ENCODE data around the gene CFI. TPM values are rescaled to one million over a fixed set of nuclear protein-coding genes. Genes with fewer than 3 reads are reported as not detected.

The CFI gene
- total RNA-seq, 1 donor from 2014 or later: 0.62 TPM

DNA sequence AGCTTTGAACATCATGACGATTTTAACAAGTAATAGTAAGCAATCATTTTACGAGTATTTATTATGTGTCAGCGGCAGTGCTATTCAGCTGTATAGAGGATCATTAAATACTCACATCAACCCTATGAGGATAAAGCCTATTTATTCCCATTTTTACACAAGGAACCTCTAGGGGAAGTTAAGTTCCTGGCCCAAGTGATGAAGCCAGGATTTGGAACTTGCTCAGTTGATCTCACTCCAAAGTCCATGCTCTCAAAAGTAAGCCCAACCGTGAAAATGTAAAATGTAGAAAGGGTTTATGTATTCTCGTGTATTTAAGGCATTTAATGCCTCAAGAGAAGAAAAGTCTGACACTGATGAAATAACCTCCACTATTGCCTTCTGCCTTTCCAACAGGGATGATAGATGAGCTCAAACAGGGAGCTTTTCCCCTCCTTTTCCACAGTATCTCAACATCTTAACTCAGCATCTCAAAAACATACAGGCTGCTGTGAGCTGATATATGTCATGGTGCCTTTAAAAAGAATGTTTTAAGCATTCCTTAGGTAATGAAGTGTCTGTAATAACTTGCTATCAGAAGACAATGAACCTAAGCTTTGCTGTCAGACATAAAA lies 36.9 kb downstream of the CFI start:
- Mint-ChIP-seq H3K27ac (no peak overlapping the region), H3K36me3 (ENCODE audit: low read depth) (no peaks in the 10 kb centered on the region), H3K4me3 (ENCODE audit: low read depth) (no peak overlapping the region), H3K27me3 (ENCODE audit: low read depth) (peaks cover 4% of the 10 kb centered on the region), H3K4me1 (ENCODE audit: low read depth) (peaks cover 10% of the 10 kb centered on the region), H3K9me3 (no peaks in the 10 kb centered on the region)
- intact Hi-C loops (cut with micrococcal nuclease): no loop called here
- no peak for DNase-seq (ENCODE audit: low spot score)

DNA sequence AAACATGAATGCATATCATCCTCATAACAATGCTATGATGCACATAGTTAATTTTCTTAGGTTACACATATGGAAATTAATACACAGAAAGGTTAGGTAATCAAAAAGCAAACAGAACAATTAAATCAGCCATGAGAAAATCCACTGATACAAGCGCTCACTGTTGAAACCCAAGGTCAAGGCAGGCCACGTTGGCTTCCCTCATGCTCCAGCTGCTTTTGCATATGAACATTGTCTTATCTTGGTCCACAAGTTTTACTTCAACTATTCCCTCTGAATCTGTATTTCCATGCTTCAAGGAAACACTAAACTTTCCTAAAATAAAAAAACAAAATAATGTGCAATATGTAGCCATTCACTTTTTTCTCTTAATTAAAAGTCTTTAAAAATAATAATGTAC lies 37.4 kb downstream of the CFI start:
- H3K27me3 Mint-ChIP-seq (ENCODE audit: low read depth): peaks cover 4% of the 10 kb centered on the region
- no peak overlapping the region for H3K27ac Mint-ChIP-seq
- DNase-seq (ENCODE audit: low spot score): no peak
- intact Hi-C loops (cut with micrococcal nuclease): no loop called here
- peaks cover 10% of the 10 kb centered on the region for H3K4me1 Mint-ChIP-seq (ENCODE audit: low read depth)
- H3K36me3 Mint-ChIP-seq (ENCODE audit: low read depth): no peaks in the 10 kb centered on the region
- H3K4me3 Mint-ChIP-seq (ENCODE audit: low read depth): no peak overlapping the region
- no peaks in the 10 kb centered on the region for H3K9me3 Mint-ChIP-seq

DNA sequence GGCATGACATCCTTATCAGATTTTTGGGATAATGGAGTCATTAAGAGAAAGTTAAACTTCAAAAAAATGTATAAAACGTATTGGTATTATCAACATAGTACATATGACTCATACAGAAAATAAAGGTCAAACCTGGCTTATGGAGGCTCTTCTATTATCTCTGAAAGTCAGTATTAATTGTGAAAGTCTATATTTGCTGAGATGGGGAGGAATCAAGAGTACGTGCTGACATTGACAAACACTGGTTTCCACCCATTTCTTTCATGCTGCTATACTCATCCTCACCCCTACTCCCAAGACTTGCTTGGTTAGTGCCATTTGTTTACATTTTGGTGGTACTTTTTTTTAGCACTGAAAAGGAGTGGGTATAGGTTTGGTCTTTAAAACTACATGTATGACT lies 41.1 kb downstream of the CFI start:
- Mint-ChIP-seq H3K27ac (no peak overlapping the region), H3K4me1 (ENCODE audit: low read depth) (peaks cover 10% of the 10 kb centered on the region), H3K36me3 (ENCODE audit: low read depth) (no peaks in the 10 kb centered on the region), H3K27me3 (ENCODE audit: low read depth) (peaks cover 4% of the 10 kb centered on the region), H3K9me3 (no peaks in the 10 kb centered on the region), H3K4me3 (ENCODE audit: low read depth) (no peak overlapping the region)
- no peak for DNase-seq (ENCODE audit: low spot score)
- intact Hi-C loops (cut with micrococcal nuclease): loop anchor here (2.0 kb wide), 1 partner anchor 54 kb away; the partner anchor contains the start of gene GAR1

DNA sequence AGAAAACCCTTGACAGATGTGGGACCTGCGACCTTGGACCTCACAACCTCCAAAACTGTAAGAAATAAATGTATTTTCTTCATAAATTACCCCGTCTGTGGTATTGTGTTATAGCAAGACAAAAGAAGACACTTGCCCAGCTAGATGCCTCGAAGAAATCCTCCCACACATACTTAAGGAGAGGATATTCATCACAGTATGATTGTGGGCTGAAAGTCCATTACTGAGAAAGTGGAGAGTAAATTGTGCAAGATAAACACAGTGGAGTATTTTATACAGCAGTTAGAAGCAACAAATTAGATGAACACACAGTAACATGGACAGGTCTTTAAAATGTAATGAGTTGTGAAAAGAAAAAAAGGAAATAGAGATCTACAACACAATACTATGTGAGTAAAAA lies 46.1 kb downstream of the CFI start:
- Mint-ChIP-seq H3K4me3 (ENCODE audit: low read depth) (no peak overlapping the region), H3K4me1 (ENCODE audit: low read depth) (peaks cover 5% of the 10 kb centered on the region), H3K27me3 (ENCODE audit: low read depth) (no peaks in the 10 kb centered on the region), H3K9me3 (no peaks in the 10 kb centered on the region), H3K36me3 (ENCODE audit: low read depth) (no peaks in the 10 kb centered on the region), H3K27ac (no peak overlapping the region)
- no peak for DNase-seq (ENCODE audit: low spot score)
- intact Hi-C loops (cut with micrococcal nuclease): no loop called here

DNA sequence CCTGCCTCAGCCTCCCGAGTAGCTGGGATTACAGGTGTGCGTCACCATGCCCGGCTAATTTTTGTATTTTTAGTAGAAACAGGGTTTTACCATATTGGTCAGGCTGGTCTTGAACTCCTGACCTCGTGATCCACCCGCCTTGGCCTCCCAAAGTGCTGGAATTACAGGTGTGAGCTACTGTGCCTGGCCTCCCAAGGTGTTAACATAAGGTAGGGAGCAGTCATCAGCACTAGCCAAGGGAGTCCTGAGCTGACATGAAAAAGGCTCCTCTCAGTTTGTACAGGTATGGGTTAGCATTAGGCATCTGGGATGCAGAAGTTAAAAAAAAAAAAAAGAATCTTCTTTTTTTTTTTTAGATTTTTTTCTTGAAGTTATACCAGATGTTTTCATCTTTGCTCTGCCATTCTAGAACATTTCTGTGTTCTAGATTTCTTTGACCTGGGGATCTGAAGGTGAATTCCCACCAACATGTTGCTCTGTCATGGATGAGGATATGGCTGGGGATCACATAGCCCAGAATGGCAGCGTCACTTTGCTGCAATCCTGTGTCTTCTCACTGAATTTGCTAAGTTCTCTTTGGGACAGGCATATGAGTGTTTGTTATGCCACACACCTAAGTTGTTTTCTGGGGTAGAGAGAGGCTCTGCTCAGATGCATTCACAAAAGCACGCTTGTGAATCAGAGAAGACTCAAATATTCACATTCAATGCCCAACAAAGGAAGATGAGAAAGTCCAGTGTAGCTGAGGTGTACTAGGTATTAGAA lies 47.5 kb downstream of the CFI start:
- DNase-seq (ENCODE audit: low spot score): no peak
- H3K9me3 Mint-ChIP-seq: no peaks in the 10 kb centered on the region
- intact Hi-C loops (cut with micrococcal nuclease): no loop called here
- no peaks in the 10 kb centered on the region for H3K27me3 Mint-ChIP-seq (ENCODE audit: low read depth)
- no peaks in the 10 kb centered on the region for H3K36me3 Mint-ChIP-seq (ENCODE audit: low read depth)
- H3K27ac Mint-ChIP-seq: no peak overlapping the region
- H3K4me3 Mint-ChIP-seq (ENCODE audit: low read depth): no peak overlapping the region
- no peaks in the 10 kb centered on the region for H3K4me1 Mint-ChIP-seq (ENCODE audit: low read depth)

DNA sequence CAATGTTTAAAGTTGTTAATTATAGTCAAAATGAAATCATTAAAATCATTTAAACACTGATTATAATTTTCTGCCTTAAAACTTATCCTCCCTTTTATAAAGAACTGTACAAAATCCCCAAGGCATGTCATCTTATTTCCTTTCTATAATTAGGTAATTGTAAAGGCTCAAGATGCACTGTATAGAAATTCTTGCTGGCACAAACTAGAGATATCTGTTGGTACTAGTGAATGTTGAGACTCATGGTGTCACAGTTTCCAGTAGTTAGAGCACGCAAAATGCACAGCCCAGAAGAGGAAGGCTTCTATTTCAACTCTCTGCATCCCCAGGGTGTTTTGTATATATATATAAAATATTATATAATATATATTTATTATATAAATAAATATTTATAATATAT lies 49.3 kb downstream of the CFI start:
- Mint-ChIP-seq H3K4me1 (ENCODE audit: low read depth) (no peaks in the 10 kb centered on the region), H3K27me3 (ENCODE audit: low read depth) (peaks cover 3% of the 10 kb centered on the region), H3K27ac (no peak overlapping the region), H3K4me3 (ENCODE audit: low read depth) (no peak overlapping the region), H3K9me3 (no peaks in the 10 kb centered on the region), H3K36me3 (ENCODE audit: low read depth) (no peaks in the 10 kb centered on the region)
- no peak for DNase-seq (ENCODE audit: low spot score)
- intact Hi-C loops (cut with micrococcal nuclease): no loop called here

DNA sequence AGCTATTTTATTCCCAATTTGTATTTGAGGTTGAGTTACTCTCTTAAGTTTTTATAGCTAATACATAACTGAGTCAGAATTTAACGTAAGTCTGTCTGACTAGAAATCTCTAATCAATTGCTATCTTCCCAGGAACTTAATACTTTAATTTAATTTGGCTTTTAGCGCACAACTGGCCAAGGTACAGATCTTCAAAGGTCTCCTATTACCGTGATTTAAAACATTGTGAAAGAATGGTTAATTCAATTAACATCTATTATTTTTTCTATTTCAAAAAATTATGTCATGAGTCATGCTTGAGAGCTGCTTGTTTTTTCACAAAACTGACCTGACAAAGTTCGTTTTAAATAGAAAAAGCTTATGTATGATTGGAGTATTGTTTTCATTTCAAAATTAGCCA lies 49.9 kb downstream of the CFI start:
- Mint-ChIP-seq H3K4me3 (ENCODE audit: low read depth) (no peak overlapping the region), H3K36me3 (ENCODE audit: low read depth) (no peaks in the 10 kb centered on the region), H3K4me1 (ENCODE audit: low read depth) (no peaks in the 10 kb centered on the region), H3K27me3 (ENCODE audit: low read depth) (peaks cover 3% of the 10 kb centered on the region), H3K27ac (no peak overlapping the region), H3K9me3 (no peaks in the 10 kb centered on the region)
- no peak for DNase-seq (ENCODE audit: low spot score)
- intact Hi-C loops (cut with micrococcal nuclease): no loop called here

DNA sequence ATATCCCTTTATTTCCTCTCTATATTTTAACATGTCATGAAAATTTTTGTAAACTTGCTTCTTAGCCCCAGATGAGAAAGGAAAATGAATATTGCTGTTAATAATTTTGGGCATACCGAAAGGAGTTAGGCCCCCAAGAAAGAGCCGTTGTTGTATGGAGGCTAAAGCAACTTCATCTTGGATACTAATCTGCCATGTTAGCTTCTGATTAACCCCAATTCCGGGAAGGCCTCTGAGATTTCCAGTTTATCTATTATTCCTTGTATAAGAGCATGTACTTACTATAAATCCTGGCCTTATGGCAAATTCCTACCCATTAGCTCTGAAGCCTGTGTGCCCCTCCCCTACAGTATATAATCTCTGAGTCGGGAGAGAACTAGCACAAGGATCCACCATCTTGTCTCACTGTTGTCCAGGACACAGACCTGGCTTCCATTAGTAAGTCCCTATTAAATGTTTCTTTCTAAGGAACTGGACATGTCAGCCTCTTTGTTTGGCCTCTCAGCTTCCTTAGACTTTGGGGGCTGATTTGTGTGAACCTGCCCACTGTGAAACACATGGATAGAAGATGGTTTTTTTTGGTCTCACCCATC lies 51.1 kb downstream of the CFI start:
- Mint-ChIP-seq H3K27me3 (ENCODE audit: low read depth) (peaks cover 6% of the 10 kb centered on the region), H3K9me3 (no peaks in the 10 kb centered on the region), H3K27ac (no peak overlapping the region), H3K4me1 (ENCODE audit: low read depth) (no peaks in the 10 kb centered on the region), H3K4me3 (ENCODE audit: low read depth) (no peak overlapping the region), H3K36me3 (ENCODE audit: low read depth) (no peaks in the 10 kb centered on the region)
- intact Hi-C loops (cut with micrococcal nuclease): no loop called here
- DNase-seq (ENCODE audit: low spot score): no peak

DNA sequence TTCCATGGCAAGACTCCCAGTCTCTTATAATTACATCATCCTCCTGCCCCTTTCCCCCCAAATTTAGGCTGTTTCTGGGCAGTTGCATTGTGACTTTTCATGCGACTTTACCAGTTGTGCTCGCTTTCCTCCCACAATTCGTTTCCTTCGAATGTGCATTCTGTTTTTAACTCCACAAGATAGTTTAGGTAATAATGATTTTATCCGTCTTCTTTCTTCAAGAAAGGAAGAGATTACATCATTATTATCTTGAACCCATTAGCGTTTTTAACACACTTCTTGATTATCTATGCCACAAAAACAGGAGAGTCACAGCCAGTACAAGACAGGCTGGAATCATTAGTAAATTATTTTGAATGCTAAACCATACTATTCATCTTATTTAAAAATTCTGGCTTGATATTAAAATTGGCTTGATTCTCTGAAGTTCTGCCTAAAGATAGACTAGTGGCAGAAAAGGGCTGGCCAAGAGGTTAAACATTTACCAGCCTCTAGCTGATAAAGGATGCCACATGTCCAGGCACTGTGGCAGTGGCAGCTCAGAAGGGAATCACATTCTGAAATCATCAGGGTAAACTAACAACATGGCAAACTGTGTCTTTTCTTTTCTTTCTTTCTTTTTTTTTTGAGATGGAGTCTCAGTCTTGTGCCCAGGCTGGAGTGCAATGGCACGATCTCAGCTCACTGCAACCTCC lies 52.3 kb downstream of the CFI start:
- intact Hi-C loops (cut with micrococcal nuclease): no loop called here
- Mint-ChIP-seq H3K36me3 (ENCODE audit: low read depth) (no peaks in the 10 kb centered on the region), H3K27me3 (ENCODE audit: low read depth) (peaks cover 11% of the 10 kb centered on the region), H3K9me3 (no peaks in the 10 kb centered on the region), H3K4me1 (ENCODE audit: low read depth) (no peaks in the 10 kb centered on the region), H3K4me3 (ENCODE audit: low read depth) (no peak overlapping the region), H3K27ac (no peak overlapping the region)
- DNase-seq (ENCODE audit: low spot score): no peak

DNA sequence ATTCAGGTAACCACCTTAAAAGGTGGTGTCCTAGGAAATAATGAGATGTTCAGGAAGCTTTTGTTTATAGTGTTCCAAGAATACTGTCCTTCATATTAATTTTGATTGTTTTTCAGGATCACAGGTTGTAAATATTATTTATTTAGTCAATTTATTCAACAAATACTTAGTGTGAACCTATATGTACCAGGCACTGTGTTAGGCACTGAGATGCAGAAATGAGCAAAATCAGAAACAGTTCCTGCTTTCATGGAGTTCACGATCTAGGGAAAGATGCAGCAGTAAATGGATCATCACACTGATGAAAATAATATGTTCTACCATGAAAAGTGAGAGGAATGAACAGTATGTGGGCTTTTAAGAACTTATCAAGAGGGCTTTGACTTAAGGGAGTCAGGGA lies 53.7 kb downstream of the CFI start:
- Mint-ChIP-seq H3K27ac (no peak overlapping the region), H3K36me3 (ENCODE audit: low read depth) (no peaks in the 10 kb centered on the region)

DNA sequence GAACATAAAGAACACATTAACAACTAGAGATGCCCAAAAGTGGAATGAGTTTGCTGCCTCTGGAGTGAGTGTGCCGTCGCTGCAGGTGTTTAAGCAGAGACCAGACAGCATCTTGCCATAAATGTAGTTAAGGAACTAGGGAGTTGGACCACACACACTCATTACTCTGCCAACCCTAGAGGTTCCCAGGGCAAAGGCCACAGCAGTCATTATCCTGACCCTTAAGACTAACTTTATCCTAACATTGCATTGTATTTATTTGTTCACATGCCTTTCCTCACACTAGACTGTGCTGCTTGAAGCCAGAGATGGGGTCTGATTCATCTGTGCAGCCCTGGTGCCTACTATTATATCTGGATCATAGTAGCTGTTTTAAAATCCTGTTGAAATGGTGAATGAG lies 55.1 kb downstream of the CFI start:
- H3K9me3 Mint-ChIP-seq: no peaks in the 10 kb centered on the region
- DNase-seq (ENCODE audit: low spot score): no peak
- no peak overlapping the region for H3K27ac Mint-ChIP-seq
- no peaks in the 10 kb centered on the region for H3K4me1 Mint-ChIP-seq (ENCODE audit: low read depth)
- peaks cover 22% of the 10 kb centered on the region for H3K27me3 Mint-ChIP-seq (ENCODE audit: low read depth)
- intact Hi-C loops (cut with micrococcal nuclease): no loop called here
- H3K36me3 Mint-ChIP-seq (ENCODE audit: low read depth): no peaks in the 10 kb centered on the region
- H3K4me3 Mint-ChIP-seq (ENCODE audit: low read depth): no peak overlapping the region

More for the DNA sequence above, 53.7 kb downstream of the CFI start:
- H3K4me1 Mint-ChIP-seq (ENCODE audit: low read depth): no peaks in the 10 kb centered on the region
- H3K27me3 Mint-ChIP-seq (ENCODE audit: low read depth): peaks cover 18% of the 10 kb centered on the region
- intact Hi-C loops (cut with micrococcal nuclease): no loop called here
- H3K9me3 Mint-ChIP-seq: no peaks in the 10 kb centered on the region
- no peak for DNase-seq (ENCODE audit: low spot score)
- no peak overlapping the region for H3K4me3 Mint-ChIP-seq (ENCODE audit: low read depth)

DNA sequence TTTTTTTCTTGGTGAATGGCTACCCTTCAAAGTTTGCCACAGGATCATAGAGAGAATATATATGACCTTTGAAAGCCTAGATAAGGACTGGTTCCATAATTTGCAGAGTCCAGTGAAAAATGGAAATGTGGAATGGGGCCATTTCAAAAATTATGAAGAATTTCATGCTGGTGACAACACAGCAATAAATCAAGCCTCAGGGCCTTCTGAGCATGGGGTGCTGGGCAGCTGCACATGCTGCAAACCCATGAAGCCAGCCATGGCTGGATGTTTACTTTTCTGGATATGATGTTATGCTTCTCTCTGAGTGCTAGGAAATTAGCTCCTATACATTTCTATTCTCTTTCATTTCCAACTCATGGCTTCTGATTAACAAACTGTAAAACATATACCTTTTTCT lies 56.0 kb downstream of the CFI start:
- intact Hi-C loops (cut with micrococcal nuclease): no loop called here
- Mint-ChIP-seq H3K27me3 (ENCODE audit: low read depth) (peaks cover 22% of the 10 kb centered on the region), H3K27ac (no peak overlapping the region), H3K9me3 (no peaks in the 10 kb centered on the region), H3K4me3 (ENCODE audit: low read depth) (no peak overlapping the region), H3K36me3 (ENCODE audit: low read depth) (no peaks in the 10 kb centered on the region), H3K4me1 (ENCODE audit: low read depth) (no peaks in the 10 kb centered on the region)
- no peak for DNase-seq (ENCODE audit: low spot score)

DNA sequence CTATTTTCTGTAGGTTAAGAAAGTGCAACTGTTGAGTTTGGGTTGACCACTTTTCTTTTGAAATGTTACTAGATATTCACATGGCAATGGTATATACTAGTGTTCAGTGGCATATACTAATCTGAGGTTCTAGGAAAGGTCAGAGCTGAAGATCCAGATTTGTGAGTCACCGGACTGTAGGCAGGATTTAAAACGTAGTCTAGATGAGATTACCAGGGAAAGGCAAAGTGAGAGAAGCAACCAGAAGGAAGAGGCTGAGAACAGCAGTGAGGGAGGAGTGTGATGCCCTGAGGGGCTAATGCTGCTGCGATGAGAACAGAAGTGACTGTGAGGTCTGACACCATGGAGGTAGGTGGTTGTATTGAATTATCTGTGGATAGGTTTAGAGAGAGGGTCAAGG lies 62.3 kb downstream of the CFI start:
- intact Hi-C loops (cut with micrococcal nuclease): no loop called here
- Mint-ChIP-seq H3K9me3 (no peaks in the 10 kb centered on the region), H3K36me3 (ENCODE audit: low read depth) (no peaks in the 10 kb centered on the region), H3K4me3 (ENCODE audit: low read depth) (no peak overlapping the region), H3K4me1 (ENCODE audit: low read depth) (no peaks in the 10 kb centered on the region), H3K27ac (no peak overlapping the region), H3K27me3 (ENCODE audit: low read depth) (peaks cover 27% of the 10 kb centered on the region)
- DNase-seq (ENCODE audit: low spot score): no peak

All from activated T-helper 2 cell treated with anti-CD3 and anti-CD28 coated beads, Interferon-gamma antibody, Interleukin-2, Interleukin-4, amounts not matched to agents 10 μg/mL and 5 μg/mL and 100 μg/mL, durations not matched to agents 14 hours and 24 hours and 36 hours (primary cell).